Mesendoderm (in vitro differentiated cells): ENCODE results near the gene PCDHGA8.

Experiments
- DNase-seq: peaks from one replicate; pipeline ENCODE4 v3.0.0; 2013
- H2AK5ac ChIP-seq: 2 replicates; pipeline ENCODE4 v1.6.1; 2013; ENCODE audit warnings: low read length, inconsistent platforms
- H2BK120ac ChIP-seq: 2 replicates; pipeline ENCODE4 v1.6.1; 2013; ENCODE audit warnings: low read depth, mild to moderate bottlenecking, low read length, moderate library complexity, mixed read lengths
- H2BK15ac ChIP-seq: replicated peaks from 2 replicates; pipeline ENCODE4 v1.6.1; 2013; ENCODE audit warnings: low read depth, mild to moderate bottlenecking, moderate library complexity
- H2BK5ac ChIP-seq: 2 replicates; pipeline ENCODE4 v1.6.1; 2013; ENCODE audit warnings: low read length, inconsistent platforms
- H3K18ac ChIP-seq: 2 replicates; pipeline ENCODE4 v1.6.1; 2013; ENCODE audit warnings: mild to moderate bottlenecking, low read length, mixed read lengths
- H3K23ac ChIP-seq: one replicate; pipeline ENCODE4 v1.6.1; 2013; ENCODE audit warnings: low read length
- H3K27ac ChIP-seq: 2 replicates; pipeline ENCODE4 v1.5.1; 2013; ENCODE audit warnings: low read depth, mild to moderate bottlenecking, inconsistent platforms, low read length, moderate library complexity
- H3K27me3 ChIP-seq: 2 replicates; pipeline ENCODE4 v1.6.1; 2013; ENCODE audit warnings: low read length, control low read depth, mild to moderate bottlenecking, inconsistent platforms; ENCODE audit not compliant: insufficient read depth, poor library complexity
- H3K36me3 ChIP-seq: 2 replicates; pipeline ENCODE4 v1.6.1; 2013; ENCODE audit warnings: low read length, inconsistent platforms; ENCODE audit not compliant: control insufficient read depth, insufficient read depth
- H3K4ac ChIP-seq: one replicate; pipeline ENCODE4 v1.6.1; 2013; ENCODE audit warnings: low read depth, mild to moderate bottlenecking, low read length, moderate library complexity
- H3K4me1 ChIP-seq: 2 replicates; pipeline ENCODE4 v1.6.1; 2013; ENCODE audit warnings: low read depth, low read length, inconsistent platforms; ENCODE audit not compliant: control insufficient read depth
- H3K4me2 ChIP-seq: 2 replicates; pipeline ENCODE4 v1.6.1; 2013; ENCODE audit warnings: low read length
- H3K4me3 ChIP-seq: 2 replicates; pipeline ENCODE4 v1.5.1; 2013; ENCODE audit warnings: mild to moderate bottlenecking, low read length
- H3K56ac ChIP-seq: one replicate; pipeline ENCODE4 v1.6.1; 2013; ENCODE audit warnings: low read length
- H3K79me1 ChIP-seq: 2 replicates; pipeline ENCODE4 v1.6.1; 2013; ENCODE audit warnings: low read length, inconsistent platforms
- H3K79me2 ChIP-seq: 2 replicates; pipeline ENCODE4 v1.6.1; 2013; ENCODE audit warnings: mild to moderate bottlenecking, low read length; ENCODE audit not compliant: control insufficient read depth, insufficient read depth
- H3K9ac ChIP-seq: 2 replicates; pipeline ENCODE4 v1.6.1; 2013; ENCODE audit warnings: low read length, inconsistent platforms
- H4K5ac ChIP-seq: one replicate; pipeline ENCODE4 v1.6.1; 2013; ENCODE audit warnings: low read length
- H4K8ac ChIP-seq: one replicate; pipeline ENCODE4 v1.6.1; 2013; ENCODE audit warnings: low read depth, mild to moderate bottlenecking, control low read depth, low read length, moderate library complexity
- WGBS: extraction: QIAGEN DNeasy Blood & Tissue Kit; methylation state at CpG from one replicate; pipeline ENCODE4 v1.1.7; 2013; ENCODE audit warnings: low lambda C conversion rate, missing lambda C conversion rate; ENCODE audit not compliant: insufficient coverage; ENCODE audit errors: extremely low coverage; 5-methylcytosine and 5-hydroxymethylcytosine counted together

Gene PCDHGA8

GRCh38 chr5:141366016-141366896 is 26.2 kb upstream of the PCDHGA8 start:
- Histone ChIP-seq H2BK120ac (no peak overlapping the region), H4K8ac (no peak overlapping the region), H3K9ac (no peak overlapping the region), H2BK5ac (no peak overlapping the region), H3K27ac (no peak overlapping the region), H2AK5ac (no peak overlapping the region), H3K4me3 (no peak overlapping the region), H3K4me2 (no peak overlapping the region), H4K5ac (no peak overlapping the region), H3K18ac (no peak overlapping the region), H3K4ac (no peak overlapping the region), H2BK15ac (no peak overlapping the region), H3K4me1 (no peaks in the 10 kb centered on the region), H3K79me2 (no peaks in the 10 kb centered on the region), H3K36me3 (no peaks in the 10 kb centered on the region), H3K23ac (no peak overlapping the region), H3K79me1 (no peaks in the 10 kb centered on the region), H3K56ac (no peak overlapping the region), H3K27me3 (no peaks in the 10 kb centered on the region)
- WGBS = no CpG with 5 or more reads among the region's 46 CpGs
- DNase-seq = no peak

DNA sequence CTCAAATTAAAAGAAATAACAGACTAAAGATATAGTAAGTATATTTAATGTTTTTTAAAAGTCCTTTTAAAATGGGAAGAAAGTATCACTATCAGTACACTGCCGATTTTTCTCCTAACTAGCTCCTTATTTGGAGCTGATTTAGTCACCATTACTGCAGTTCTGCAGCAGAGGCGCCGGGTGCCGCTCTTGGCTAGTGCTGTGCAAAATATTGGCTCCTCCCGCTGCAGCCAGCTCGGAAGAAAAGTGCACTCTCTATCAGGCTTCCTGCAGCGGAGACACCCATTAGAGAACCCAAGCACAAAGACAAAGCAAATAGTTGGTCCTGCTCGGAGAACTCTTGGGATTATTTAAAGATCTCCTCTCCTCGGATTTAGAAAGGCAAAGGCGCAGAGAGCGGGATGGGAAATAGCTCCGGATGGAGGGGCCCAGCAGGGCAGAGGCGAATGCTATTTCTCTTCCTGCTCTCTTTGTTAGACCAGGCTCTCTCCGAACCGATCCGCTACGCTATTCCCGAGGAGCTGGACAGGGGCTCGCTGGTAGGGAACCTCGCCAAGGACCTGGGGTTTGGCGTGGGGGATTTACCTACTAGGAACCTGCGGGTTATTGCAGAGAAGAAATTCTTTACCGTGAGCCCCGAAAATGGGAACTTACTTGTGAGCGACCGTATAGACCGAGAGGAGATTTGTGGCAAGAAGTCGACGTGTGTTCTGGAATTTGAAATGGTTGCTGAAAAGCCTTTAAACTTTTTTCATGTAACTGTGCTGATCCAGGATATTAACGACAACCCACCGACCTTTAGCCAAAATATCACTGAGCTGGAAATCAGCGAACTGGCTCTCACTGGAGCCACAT is 22.2 kb upstream of the PCDHGA8 start, which contains the start of gene PCDHGB3:
TSS of gene PCDHGB3 (plus strand) at position 249 of the 855 bp plus-strand sequence. CDS start at position 402, 153 bp downstream.
- H4K5ac ChIP-seq = no peak within 1 kb of the TSS
- no peaks in the 10 kb centered on the region for H3K79me2 ChIP-seq
- H3K18ac ChIP-seq = no peak within 1 kb of the TSS
- no peak within 1 kb of the TSS for H3K9ac ChIP-seq
- H3K36me3 ChIP-seq = no peaks in the 10 kb centered on the region
- H2BK120ac ChIP-seq = no peak within 1 kb of the TSS
- H3K56ac ChIP-seq = no peak within 1 kb of the TSS
- no peaks in the 10 kb centered on the region for H3K27me3 ChIP-seq
- no peak within 1 kb of the TSS for H4K8ac ChIP-seq
- H2BK5ac ChIP-seq = no peak within 1 kb of the TSS
- H3K4ac ChIP-seq = no peak within 1 kb of the TSS
- H3K27ac ChIP-seq = no peak within 1 kb of the TSS
- no peak within 1 kb of the TSS for H3K23ac ChIP-seq
- H2AK5ac ChIP-seq = no peak within 1 kb of the TSS
- no peak within 1 kb of the TSS for H3K4me3 ChIP-seq
- no peaks in the 10 kb centered on the region for H3K79me1 ChIP-seq
- no peak within 1 kb of the TSS for H3K4me2 ChIP-seq
- no CpG with 5 or more reads among the region's 32 CpGs for WGBS
- H2BK15ac ChIP-seq = no peak within 1 kb of the TSS
- no peak for DNase-seq
- no peaks in the 10 kb centered on the region for H3K4me1 ChIP-seq

GRCh38 chr5:141371572-141372475 is 20.6 kb upstream of the PCDHGA8 start:
- Histone ChIP-seq H3K23ac (no peak overlapping the region), H3K18ac (no peak overlapping the region), H3K9ac (no peak overlapping the region), H2BK5ac (no peak overlapping the region), H3K56ac (no peak overlapping the region), H3K4ac (no peak overlapping the region), H3K79me2 (no peaks in the 10 kb centered on the region), H3K36me3 (no peaks in the 10 kb centered on the region), H4K8ac (no peak overlapping the region), H2BK15ac (no peak overlapping the region), H3K4me2 (no peak overlapping the region), H3K27me3 (no peaks in the 10 kb centered on the region), H4K5ac (no peak overlapping the region), H3K79me1 (no peaks in the 10 kb centered on the region), H2AK5ac (no peak overlapping the region), H3K27ac (no peak overlapping the region), H3K4me3 (no peak overlapping the region), H3K4me1 (no peaks in the 10 kb centered on the region), H2BK120ac (no peak overlapping the region)
- no CpG with 5 or more reads among the region's 69 CpGs for WGBS
- no peak for DNase-seq

- no peak within 1 kb of the TSS for H2BK5ac ChIP-seq
- no peak within 1 kb of the TSS for H2BK15ac ChIP-seq
- no peaks in the 10 kb centered on the region for H3K79me1 ChIP-seq
- H4K8ac ChIP-seq = no peak within 1 kb of the TSS
- no peak within 1 kb of the TSS for H3K4me2 ChIP-seq
- H2BK120ac ChIP-seq = no peak within 1 kb of the TSS
- H3K23ac ChIP-seq = no peak within 1 kb of the TSS
- H3K56ac ChIP-seq = no peak within 1 kb of the TSS
- no peaks in the 10 kb centered on the region for H3K79me2 ChIP-seq
- whole genome bisulfite sequencing = no CpG with 5 or more reads among the region's 27 CpGs
- H3K9ac ChIP-seq = no peak within 1 kb of the TSS
- no peak within 1 kb of the TSS for H3K4ac ChIP-seq
- no peak within 1 kb of the TSS for H2AK5ac ChIP-seq
- H3K36me3 ChIP-seq = no peaks in the 10 kb centered on the region
- no peak within 1 kb of the TSS for H3K27ac ChIP-seq
- no peak within 1 kb of the TSS for H4K5ac ChIP-seq
- H3K27me3 ChIP-seq = no peaks in the 10 kb centered on the region
- no peak for DNase-seq
- H3K4me3 ChIP-seq = no peak within 1 kb of the TSS
- no peak within 1 kb of the TSS for H3K18ac ChIP-seq
- no peaks in the 10 kb centered on the region for H3K4me1 ChIP-seq
These were observed 18.6 kb upstream of the PCDHGA8 start, which contains the start of gene PCDHGA6 for GRCh38 chr5:141373673-141374317. Gene PCDHGA6 (plus strand): TSS chr5:141373891. CDS start chr5:141374084, 193 bp downstream.

GRCh38 chr5:141374627-141375026 is 17.8 kb upstream of the PCDHGA8 start:
- Histone ChIP-seq H4K5ac (no peak overlapping the region), H3K79me2 (no peaks in the 10 kb centered on the region), H4K8ac (no peak overlapping the region), H3K27me3 (no peaks in the 10 kb centered on the region), H3K27ac (no peak overlapping the region), H3K18ac (no peak overlapping the region), H3K23ac (no peak overlapping the region), H3K9ac (no peak overlapping the region), H3K4me3 (no peak overlapping the region), H2BK5ac (no peak overlapping the region), H3K4me2 (no peak overlapping the region), H2AK5ac (no peak overlapping the region), H3K4me1 (no peaks in the 10 kb centered on the region), H2BK15ac (no peak overlapping the region), H3K56ac (no peak overlapping the region), H3K4ac (no peak overlapping the region), H3K79me1 (no peaks in the 10 kb centered on the region), H2BK120ac (no peak overlapping the region), H3K36me3 (no peaks in the 10 kb centered on the region)
- no peak for DNase-seq
- no CpG with 5 or more reads among the region's 14 CpGs for WGBS
